DMS 273 (cell line): Measurements from ENCODE around the gene ARRDC1.

Experiments
- DNase-seq: peaks from one replicate; lab custom pipeline; 2025; ENCODE audit not compliant: unreplicated experiment; lab: John Stamatoyannopoulos, UW

The ARRDC1 gene

GRCh38 chr9:137638680-137639079, 33.2 kb downstream of the ARRDC1 start:
- DNase-seq, result no peak

- no peak for DNase-seq
Observed at GRCh38 chr9:137639303-137640051, 34.0 kb downstream of the ARRDC1 start.

- DNase-seq, result no peak
Observed at GRCh38 chr9:137640862-137641261, 35.4 kb downstream of the ARRDC1 start.

GRCh38 chr9:137642118-137642601, 36.7 kb downstream of the ARRDC1 start:
- no peak for DNase-seq

GRCh38 chr9:137642892-137643291, 37.4 kb downstream of the ARRDC1 start:
- no peak for DNase-seq

- no peak for DNase-seq
Observed at GRCh38 chr9:137643921-137644320, 38.4 kb downstream of the ARRDC1 start.

GRCh38 chr9:137645211-137645610, 39.7 kb downstream of the ARRDC1 start:
- DNase-seq, result no peak

- DNase-seq, result no peak
Observed at GRCh38 chr9:137646341-137646740, 40.9 kb downstream of the ARRDC1 start.

- DNase-seq, result no peak
Observed at GRCh38 chr9:137647096-137647714, 41.7 kb downstream of the ARRDC1 start.

GRCh38 chr9:137648396-137648795, 42.9 kb downstream of the ARRDC1 start:
- DNase-seq, result no peak

GRCh38 chr9:137649553-137649952, 44.1 kb downstream of the ARRDC1 start:
- DNase-seq, result no peak

- DNase-seq, result no peak
Observed at GRCh38 chr9:137650259-137650658, 44.8 kb downstream of the ARRDC1 start.

GRCh38 chr9:137650779-137651178, 45.3 kb downstream of the ARRDC1 start:
- DNase-seq, result no peak

GRCh38 chr9:137656416-137656815, 50.9 kb downstream of the ARRDC1 start:
- no peak for DNase-seq

- no peak for DNase-seq
Observed at GRCh38 chr9:137657606-137658005, 52.1 kb downstream of the ARRDC1 start.

- DNase-seq, result no peak
Observed at GRCh38 chr9:137658781-137659180, 53.3 kb downstream of the ARRDC1 start.

GRCh38 chr9:137660144-137660543, 54.7 kb downstream of the ARRDC1 start:
- no peak for DNase-seq

GRCh38 chr9:137663584-137663983, 58.1 kb downstream of the ARRDC1 start:
- no peak for DNase-seq

- DNase-seq, result no peak
Observed at GRCh38 chr9:137664676-137665075, 59.2 kb downstream of the ARRDC1 start.
